Peyer's patch (tissue), 4 donors: ENCODE results near the gene SRRM2. TPM values are rescaled to one million over a fixed set of nuclear protein-coding genes. Genes with fewer than 3 reads are reported as not detected.

Experiments
- DNase-seq, 3 donors: peaks; one replicate each; pipeline ENCODE4 v3.0.0-alpha.2; 2017 to 2019
- H3K27ac ChIP-seq, 4 donors: fragments of 200-600 bp; sonication (generic); one replicate each; pipeline ENCODE4 v1.5.1; 2016 to 2019
- H3K27me3 ChIP-seq, 2 donors: fragments of 200-600 bp; sonication (generic); one replicate each; pipeline ENCODE4 v1.5.1; 2019
- H3K36me3 ChIP-seq, 3 donors: fragments of 200-600 bp; sonication (generic); one replicate each; pipeline ENCODE4 v1.5.1; 2016 to 2019
- H3K4me1 ChIP-seq, 4 donors: fragments of 200-600 bp; sonication (generic); one replicate each; pipeline ENCODE4 v1.5.1; 2016 to 2019
- H3K4me3 ChIP-seq, 4 donors: fragments of 200-600 bp; sonication (generic); 1 replicate in 3 of 4; 2 replicates in 1 of 4; pipeline ENCODE4 v1.5.1; 2016 to 2019; ENCODE audit warnings: mild to moderate bottlenecking in 1 of 4
- H3K9me3 ChIP-seq, 4 donors: fragments of 200-600 bp; sonication (generic); one replicate each; pipeline ENCODE4 v1.5.1; 2016 to 2019; ENCODE audit warnings: mild to moderate bottlenecking in 1 of 4
- CTCF ChIP-seq, 6 experiments: fragments of 450-650 bp in 4 of 6; fragments of 200-600 bp in 2 of 6; sonication (generic) in 1 of 6; IDR thresholded peaks; one replicate each; pipeline ENCODE4 v1.5.1; 2017 to 2019; ENCODE audit warnings: antibody characterized with exemption in 6 of 6, mild to moderate bottlenecking in 3 of 6, moderate library complexity in 1 of 6
- POLR2A ChIP-seq, 2 donors: fragments of 450-650 bp; IDR thresholded peaks; one replicate each; pipeline ENCODE4 v1.5.1; 2017; ENCODE audit warnings: antibody characterized with exemption in 2 of 2, mild to moderate bottlenecking in 2 of 2, moderate library complexity in 2 of 2
- total RNA-seq, 4 donors: library from RNA; depleted of rRNA; stranded (reverse); fragments of >200 nt; gene quantifications; one replicate each; pipeline ENCODE4 v1.1.0, GENCODE V29; 2016

The SRRM2 gene
- total RNA-seq, 4 donors from 2014 or later: 683 to 3,742 (median 1,673) TPM

GRCh38 chr16:2706085-2706484 is 46.4 kb upstream of the SRRM2 start:
- TF ChIP-seq CTCF (IDR thresholded peaks at IDR 0.05) (no peak), POLR2A (IDR thresholded peaks at IDR 0.05) (no peak)
- Histone ChIP-seq H3K4me3 (no peak overlapping the region), H3K9me3 (no peaks in the 10 kb centered on the region), H3K27ac (no peak overlapping the region), H3K27me3 (no peaks in the 10 kb centered on the region), H3K36me3 (peaks cover 0 to 89% (median 0%) of the 10 kb centered on the region in 3 donors), H3K4me1 (no peaks in the 10 kb centered on the region)
- no peak for DNase-seq

GRCh38 chr16:2706611-2707311 is 45.7 kb upstream of the SRRM2 start:
- Histone ChIP-seq H3K27me3 (no peaks in the 10 kb centered on the region), H3K27ac (no peak overlapping the region), H3K4me1 (no peaks in the 10 kb centered on the region), H3K4me3 (no peak overlapping the region), H3K9me3 (no peaks in the 10 kb centered on the region), H3K36me3 (peaks cover 0 to 82% (median 0%) of the 10 kb centered on the region in 3 donors)
- TF ChIP-seq POLR2A (IDR thresholded peaks at IDR 0.05): no peak
- no peak for TF ChIP-seq CTCF (IDR thresholded peaks at IDR 0.05)
- DNase-seq: no peak

GRCh38 chr16:2707368-2708289 is 44.8 kb upstream of the SRRM2 start:
- DNase-seq: no peak
- Histone ChIP-seq H3K4me3 (no peak overlapping the region), H3K4me1 (no peaks in the 10 kb centered on the region), H3K27ac (no peak overlapping the region), H3K27me3 (no peaks in the 10 kb centered on the region), H3K36me3 (peaks cover 0 to 73% (median 0%) of the 10 kb centered on the region in 3 donors), H3K9me3 (no peaks in the 10 kb centered on the region)
- TF ChIP-seq POLR2A (IDR thresholded peaks at IDR 0.05) (no peak), CTCF (IDR thresholded peaks at IDR 0.05) (no peak)

GRCh38 chr16:2708290-2708639 is 44.2 kb upstream of the SRRM2 start:
- no peak overlapping the region for H3K27ac ChIP-seq
- no peak for DNase-seq
- no peaks in the 10 kb centered on the region for H3K4me1 ChIP-seq
- H3K36me3 ChIP-seq: peaks cover 0 to 67% (median 0%) of the 10 kb centered on the region in 3 donors
- H3K9me3 ChIP-seq: no peaks in the 10 kb centered on the region
- H3K27me3 ChIP-seq: no peaks in the 10 kb centered on the region
- TF ChIP-seq POLR2A (IDR thresholded peaks at IDR 0.05): no peak
- TF ChIP-seq CTCF (IDR thresholded peaks at IDR 0.05): no peak
- no peak overlapping the region for H3K4me3 ChIP-seq

- H3K27me3 ChIP-seq: no peaks in the 10 kb centered on the region
- no peak overlapping the region for H3K27ac ChIP-seq
- no peaks in the 10 kb centered on the region for H3K9me3 ChIP-seq
- no peak overlapping the region for H3K4me3 ChIP-seq
- TF ChIP-seq POLR2A (IDR thresholded peaks at IDR 0.05) (no peak), CTCF (IDR thresholded peaks at IDR 0.05) (no peak)
- H3K4me1 ChIP-seq: no peaks in the 10 kb centered on the region
- H3K36me3 ChIP-seq: peaks cover 0 to 61% (median 0%) of the 10 kb centered on the region in 3 donors
- no peak for DNase-seq
Observed at GRCh38 chr16:2708955-2709587, 43.4 kb upstream of the SRRM2 start.
